Measurements from ENCODE around the gene SPDL1. TPM values are rescaled to one million over a fixed set of nuclear protein-coding genes. Genes with fewer than 3 reads are reported as not detected.
A peak's percentile ranks its signal among the peaks of the same experiment; 100 is the strongest.
"Not testable (repeated sequence)": the region's sequence is repeated elsewhere in the genome, so short reads cannot be mapped to it uniquely, and the experiment has no call there.

SPDL1 gene
- total RNA-seq, 2 experiments from 2014 or later: 35.0 to 37.4 TPM

DNA sequence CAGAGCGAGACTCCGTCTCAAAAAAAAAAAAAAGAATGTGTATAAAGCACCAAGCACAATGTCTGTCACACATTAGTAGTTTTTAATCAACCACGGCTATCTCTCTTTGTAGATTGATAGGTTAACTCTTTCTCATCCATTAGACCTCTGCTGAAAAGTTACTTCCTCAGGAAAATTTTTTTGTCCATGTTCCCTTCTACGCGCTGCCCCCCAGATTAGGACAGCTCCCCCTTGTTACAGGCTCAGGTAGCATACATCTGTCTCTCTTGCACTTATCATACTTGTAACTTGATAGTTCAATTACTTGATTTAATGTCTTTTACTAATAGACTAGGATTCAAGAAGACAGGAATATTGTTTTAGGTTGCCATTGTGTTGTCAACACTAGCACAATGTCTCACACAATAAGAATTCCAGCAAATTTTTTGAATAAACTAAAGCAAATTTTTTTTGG lies 1.5 kb downstream of the SPDL1 start:
- H3K27me3 Mint-ChIP-seq: peaks cover 3% of the 10 kb centered on the region
- peaks cover 20% of the 10 kb centered on the region for H3K36me3 Mint-ChIP-seq
- peaks cover 20% of the 10 kb centered on the region for H3K4me1 Mint-ChIP-seq
- H3K4me3 Mint-ChIP-seq: peak overlapping the region; percentile 99
- POLR2A ChIA-PET: no interaction called here
- ATAC-seq (ENCODE audit: low read depth): no peak
- H3K27ac Mint-ChIP-seq: peak overlapping the region; percentile 73
- DNase-seq: no peak
- no peaks in the 10 kb centered on the region for H3K9me3 Mint-ChIP-seq

DNA sequence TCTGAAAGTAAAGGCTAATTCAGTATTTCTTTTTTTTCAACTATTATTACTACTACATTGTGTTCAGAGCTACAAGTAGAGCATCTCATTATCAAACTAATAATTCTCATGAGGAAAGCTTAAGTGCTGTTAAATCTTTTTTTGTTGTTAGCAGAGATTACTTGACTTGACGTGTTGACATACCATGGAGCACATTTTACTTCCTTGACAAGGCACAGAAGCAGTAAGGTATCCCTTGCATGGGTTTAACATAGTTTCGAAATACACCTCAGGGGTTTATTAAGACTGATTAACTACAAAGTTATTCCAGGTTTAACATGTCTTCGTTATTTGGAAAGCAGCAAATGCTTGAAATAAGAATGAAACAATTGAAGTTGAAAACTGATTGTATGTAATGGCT lies 7.0 kb downstream of the SPDL1 start:
- ATAC-seq (ENCODE audit: low read depth) (no peak), DNase-seq (no peak)
- H3K4me1 Mint-ChIP-seq: peaks cover 11% of the 10 kb centered on the region
- no peaks in the 10 kb centered on the region for H3K27me3 Mint-ChIP-seq
- POLR2A ChIA-PET: interaction anchor here (1.2 kb wide), 1 partner anchor 47 kb away, joined by 3 read pairs; no protein-coding TSS in a partner anchor
- H3K36me3 Mint-ChIP-seq: peaks cover 45% of the 10 kb centered on the region
- H3K4me3 Mint-ChIP-seq: no peak overlapping the region
- H3K9me3 Mint-ChIP-seq: no peaks in the 10 kb centered on the region
- H3K27ac Mint-ChIP-seq: no peak overlapping the region

DNA sequence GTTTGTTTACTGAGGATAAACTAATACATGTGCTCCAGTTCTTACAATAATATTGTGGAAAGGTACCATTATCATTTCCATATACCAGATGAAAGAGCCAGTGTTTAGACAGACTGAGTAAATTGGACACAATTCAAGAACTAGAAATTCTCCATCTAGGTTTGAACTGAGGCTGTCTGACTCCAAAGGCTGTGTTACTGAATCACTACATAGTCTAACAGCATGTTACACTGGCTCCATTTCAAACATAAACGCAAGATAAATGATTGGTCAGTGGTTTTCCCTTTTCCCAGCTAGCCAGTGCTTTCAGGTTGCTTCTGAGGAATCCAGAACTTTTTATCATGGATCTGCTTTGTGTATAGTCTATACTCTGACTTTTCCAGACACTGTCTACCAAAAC lies 8.1 kb downstream of the SPDL1 start:
- DNase-seq: no peak
- Mint-ChIP-seq H3K4me3 (no peak overlapping the region), H3K9me3 (no peaks in the 10 kb centered on the region), H3K4me1 (peaks cover 5% of the 10 kb centered on the region), H3K27ac (no peak overlapping the region), H3K27me3 (no peaks in the 10 kb centered on the region), H3K36me3 (peaks cover 41% of the 10 kb centered on the region)
- POLR2A ChIA-PET: interaction anchor here (1.2 kb wide), 1 partner anchor 8 kb away, joined by 3 read pairs; the partner anchor contains the start of gene SPDL1
- ATAC-seq (ENCODE audit: low read depth): no peak

DNA sequence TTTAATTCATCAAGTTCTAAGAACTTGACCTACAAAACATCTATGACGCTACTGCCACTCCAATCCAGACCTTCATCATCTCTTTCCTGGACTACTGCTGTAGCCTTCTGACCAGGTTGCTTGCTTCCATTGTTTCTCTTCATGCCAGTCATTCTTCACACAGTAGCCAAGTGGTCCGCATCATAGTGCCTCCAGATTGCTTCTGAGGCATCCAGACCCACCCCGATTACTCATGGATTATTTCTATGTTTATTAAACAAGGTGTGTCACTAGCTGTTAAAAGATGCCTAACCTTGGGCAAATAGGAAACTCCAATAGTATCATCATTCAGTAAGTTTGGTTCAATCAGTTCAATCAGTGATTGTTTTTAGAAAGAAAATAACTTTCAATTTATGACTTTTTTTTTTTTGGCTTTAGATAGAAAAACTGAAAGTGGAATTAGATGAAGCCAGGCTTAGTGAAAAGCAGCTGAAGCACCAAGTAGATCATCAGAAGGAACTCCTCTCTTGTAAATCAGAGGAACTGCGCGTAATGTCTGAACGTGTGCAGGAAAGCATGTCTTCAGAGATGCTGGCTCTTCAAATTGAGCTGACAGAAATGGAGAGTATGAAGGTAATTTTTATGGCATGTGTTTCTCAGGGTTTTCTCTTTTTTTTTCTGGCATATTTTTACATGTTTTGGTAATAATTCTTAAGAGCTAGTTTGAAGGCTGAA lies 9.5 kb downstream of the SPDL1 start:
- Mint-ChIP-seq H3K36me3 (peaks cover 51% of the 10 kb centered on the region), H3K4me1 (no peaks in the 10 kb centered on the region), H3K27ac (no peak overlapping the region), H3K4me3 (no peak overlapping the region), H3K9me3 (no peaks in the 10 kb centered on the region), H3K27me3 (no peaks in the 10 kb centered on the region)
- DNase-seq (no peak), ATAC-seq (ENCODE audit: low read depth) (no peak)
- POLR2A ChIA-PET: interaction anchor here (1.2 kb wide), 1 partner anchor 9 kb away, joined by 3 read pairs; the partner anchor contains the start of gene SPDL1

DNA sequence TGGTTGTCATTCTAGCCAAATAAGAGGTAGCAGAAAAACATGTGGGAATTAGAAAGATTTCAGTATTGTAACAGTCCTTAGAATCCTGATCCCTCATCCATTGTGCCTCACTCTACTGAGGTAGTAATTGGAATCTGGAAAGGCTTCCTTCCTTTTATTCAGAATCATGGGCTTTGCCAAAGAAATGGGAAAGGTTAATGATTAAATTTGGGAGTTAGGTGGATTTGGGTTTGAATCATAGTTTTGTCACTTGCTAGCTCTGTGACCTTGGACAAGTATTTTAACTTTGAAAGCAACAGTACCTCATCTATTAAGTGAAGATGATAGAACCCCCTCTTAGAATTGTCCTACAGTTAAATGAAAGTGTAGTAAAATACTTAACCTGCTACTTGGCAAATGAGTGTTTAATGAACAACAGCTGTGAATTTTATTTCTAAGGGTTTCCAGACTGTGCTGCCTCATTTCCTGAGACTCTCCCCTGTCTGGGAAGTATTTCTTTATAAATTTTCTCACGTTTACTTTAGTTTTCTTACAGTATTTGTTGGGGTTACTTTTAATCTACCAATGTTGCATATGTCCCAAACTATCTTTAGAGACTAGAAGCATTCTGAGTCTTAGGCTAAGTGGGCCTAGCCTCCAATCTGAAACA lies 11.7 kb downstream of the SPDL1 start:
- peaks cover 44% of the 10 kb centered on the region for H3K36me3 Mint-ChIP-seq
- DNase-seq (no peak), ATAC-seq (ENCODE audit: low read depth) (no peak)
- POLR2A ChIA-PET: interaction anchor here (1.3 kb wide), 1 partner anchor 12 kb away, joined by 9 read pairs; the partner anchor contains the start of gene SPDL1
- H3K9me3 Mint-ChIP-seq: no peaks in the 10 kb centered on the region
- no peak overlapping the region for H3K27ac Mint-ChIP-seq
- H3K4me1 Mint-ChIP-seq: no peaks in the 10 kb centered on the region
- no peak overlapping the region for H3K4me3 Mint-ChIP-seq
- no peaks in the 10 kb centered on the region for H3K27me3 Mint-ChIP-seq

DNA sequence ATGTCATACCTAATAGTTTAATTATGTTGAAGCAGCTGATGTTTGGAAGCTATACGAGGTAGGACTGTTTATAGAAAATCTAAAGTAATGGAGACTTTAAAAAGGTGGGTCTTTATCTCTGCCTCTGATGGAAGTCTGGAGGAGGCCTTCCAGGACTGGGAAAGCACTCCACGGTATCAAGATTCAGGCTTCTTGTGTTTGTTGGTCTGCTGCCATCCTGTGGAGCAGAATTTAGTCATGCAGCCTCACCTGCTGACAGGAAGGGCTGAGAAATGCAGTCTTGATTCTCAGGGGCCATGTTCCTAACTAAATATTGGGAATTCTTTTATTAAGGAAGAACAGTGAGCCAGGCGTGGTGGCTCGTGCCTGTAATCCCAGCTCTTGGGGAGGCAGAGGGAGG lies 15.9 kb downstream of the SPDL1 start:
- Mint-ChIP-seq H3K9me3 (no peaks in the 10 kb centered on the region), H3K4me1 (no peaks in the 10 kb centered on the region), H3K36me3 (peaks cover 36% of the 10 kb centered on the region), H3K27ac (no peak overlapping the region), H3K4me3 (no peak overlapping the region), H3K27me3 (no peaks in the 10 kb centered on the region)
- POLR2A ChIA-PET: no interaction called here
- DNase-seq: no peak
- no peak for ATAC-seq (ENCODE audit: low read depth)

DNA sequence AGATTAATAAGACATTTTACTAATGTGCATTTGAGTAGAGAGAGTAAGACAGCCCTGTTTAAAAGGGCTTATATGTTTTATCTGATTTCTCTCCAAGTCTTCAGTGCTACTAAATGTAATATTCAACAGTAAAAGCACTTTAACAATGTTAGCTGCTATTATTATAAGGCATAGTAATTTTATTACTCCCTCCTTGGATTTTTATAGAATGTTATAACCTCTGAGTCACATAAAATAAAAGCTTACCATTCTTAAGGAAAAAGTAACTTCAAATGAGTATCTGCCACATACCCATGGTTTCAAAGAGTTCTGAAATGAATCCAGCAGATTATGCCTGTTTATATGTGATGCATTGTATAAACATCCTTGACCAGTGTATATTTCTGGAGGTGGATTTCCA lies 19.0 kb downstream of the SPDL1 start:
- Mint-ChIP-seq H3K27me3 (peaks cover 10% of the 10 kb centered on the region), H3K36me3 (peaks cover 33% of the 10 kb centered on the region), H3K9me3 (no peaks in the 10 kb centered on the region), H3K4me3 (no peak overlapping the region), H3K27ac (no peak overlapping the region), H3K4me1 (no peaks in the 10 kb centered on the region)
- no peak for DNase-seq
- POLR2A ChIA-PET: no interaction called here
- no peak for ATAC-seq (ENCODE audit: low read depth)

DNA sequence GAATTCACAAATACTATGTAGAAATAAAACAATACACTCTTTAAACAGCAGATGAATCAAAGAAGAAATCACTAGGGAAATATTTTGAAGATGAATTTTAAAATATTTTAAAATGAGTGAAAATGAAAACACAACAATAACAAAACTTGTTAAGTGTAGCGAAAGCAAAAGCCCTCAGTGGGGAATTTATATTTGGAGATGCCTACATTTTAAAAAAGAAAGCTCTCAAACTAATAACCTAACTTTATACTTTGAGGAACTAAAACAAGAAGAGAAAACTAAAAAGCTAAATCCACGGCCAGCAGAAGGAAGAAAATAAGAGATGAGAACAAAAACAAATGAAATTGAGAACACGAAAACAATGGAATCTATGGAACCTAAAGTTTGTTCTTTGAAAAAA lies 22.7 kb downstream of the SPDL1 start:
- H3K4me1 Mint-ChIP-seq: no peaks in the 10 kb centered on the region
- H3K27me3 Mint-ChIP-seq: peaks cover 24% of the 10 kb centered on the region
- H3K9me3 Mint-ChIP-seq: peaks cover 4% of the 10 kb centered on the region
- H3K36me3 Mint-ChIP-seq: peaks cover 24% of the 10 kb centered on the region
- no peak overlapping the region for H3K27ac Mint-ChIP-seq
- no peak overlapping the region for H3K4me3 Mint-ChIP-seq
- POLR2A ChIA-PET: no interaction called here
- ATAC-seq (ENCODE audit: low read depth) (no peak), DNase-seq (no peak)

DNA sequence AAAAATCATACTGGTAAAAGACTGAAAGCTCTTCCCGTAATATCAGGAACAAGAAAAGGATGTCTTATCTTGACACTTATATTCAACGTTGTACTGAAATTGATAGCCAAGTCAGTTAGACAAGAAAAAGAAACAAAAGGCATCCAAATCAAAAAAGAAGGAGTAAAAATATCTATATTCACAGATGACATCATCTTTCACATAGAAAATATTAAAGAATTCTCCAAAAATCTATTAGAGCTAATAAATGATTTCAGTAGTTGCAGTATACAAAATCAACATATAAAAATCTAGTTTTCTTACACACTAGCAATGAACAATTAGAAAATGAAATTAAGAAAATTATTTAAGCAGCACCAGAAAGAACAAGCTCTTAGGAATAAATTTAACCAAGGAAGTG lies 24.3 kb downstream of the SPDL1 start:
- no peak overlapping the region for H3K4me3 Mint-ChIP-seq
- peaks cover 16% of the 10 kb centered on the region for H3K36me3 Mint-ChIP-seq
- H3K27ac Mint-ChIP-seq: no peak overlapping the region
- H3K4me1 Mint-ChIP-seq: no peaks in the 10 kb centered on the region
- POLR2A ChIA-PET: no interaction called here
- no peak for ATAC-seq (ENCODE audit: low read depth)
- DNase-seq: no peak
- peaks cover 4% of the 10 kb centered on the region for H3K9me3 Mint-ChIP-seq
- H3K27me3 Mint-ChIP-seq: peaks cover 37% of the 10 kb centered on the region

DNA sequence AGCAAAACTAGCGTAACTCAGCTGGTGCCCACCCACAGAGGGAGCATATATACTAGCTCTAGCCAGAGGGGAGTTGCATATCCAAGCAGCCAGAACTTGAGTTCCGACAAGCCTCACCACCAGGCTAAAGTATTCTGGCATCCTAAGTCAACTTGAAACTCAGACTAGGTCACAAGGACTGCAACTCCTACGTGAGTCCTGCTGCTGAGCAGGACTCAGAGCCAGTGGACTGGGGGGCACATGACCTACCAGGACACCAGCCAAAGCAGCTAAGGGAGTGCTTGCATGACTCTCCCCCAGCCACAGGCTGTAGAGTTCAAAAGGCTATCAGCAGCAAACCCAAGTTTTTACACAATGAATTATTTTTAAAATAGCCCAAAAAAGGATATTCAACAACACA lies 26.1 kb downstream of the SPDL1 start:
- POLR2A ChIA-PET: no interaction called here
- Mint-ChIP-seq H3K27me3 (peaks cover 46% of the 10 kb centered on the region), H3K36me3 (peaks cover 16% of the 10 kb centered on the region), H3K4me3 (no peak overlapping the region), H3K9me3 (peaks cover 4% of the 10 kb centered on the region), H3K27ac (no peak overlapping the region), H3K4me1 (no peaks in the 10 kb centered on the region)
- DNase-seq (no peak), ATAC-seq (ENCODE audit: low read depth) (no peak)

DNA sequence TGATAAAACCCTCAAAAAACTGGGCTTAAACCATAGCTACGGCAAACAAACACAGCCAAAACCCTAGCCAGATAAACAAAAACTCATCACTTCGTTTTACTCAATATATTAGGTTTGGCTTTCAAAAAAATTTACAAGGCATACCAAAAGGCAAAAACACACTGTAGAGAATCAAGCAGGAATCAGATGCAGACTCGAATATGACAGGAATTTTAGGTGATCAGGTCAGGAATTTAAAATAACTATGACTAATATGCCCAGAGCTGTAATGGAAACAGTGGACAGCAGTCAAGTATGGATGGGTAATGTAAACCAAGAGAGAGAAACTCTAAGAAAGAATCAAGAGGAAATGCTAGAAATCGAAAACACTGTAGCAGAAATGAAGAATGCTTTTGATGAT lies 27.0 kb downstream of the SPDL1 start:
- Mint-ChIP-seq H3K27me3 (peaks cover 48% of the 10 kb centered on the region), H3K27ac (no peak overlapping the region), H3K4me1 (no peaks in the 10 kb centered on the region), H3K9me3 (peaks cover 4% of the 10 kb centered on the region), H3K4me3 (no peak overlapping the region), H3K36me3 (peaks cover 12% of the 10 kb centered on the region)
- DNase-seq (no peak), ATAC-seq (ENCODE audit: low read depth) (no peak)
- POLR2A ChIA-PET: interaction anchor here (0.6 kb wide), 1 partner anchor 27 kb away, joined by 3 read pairs; no protein-coding TSS in a partner anchor

DNA sequence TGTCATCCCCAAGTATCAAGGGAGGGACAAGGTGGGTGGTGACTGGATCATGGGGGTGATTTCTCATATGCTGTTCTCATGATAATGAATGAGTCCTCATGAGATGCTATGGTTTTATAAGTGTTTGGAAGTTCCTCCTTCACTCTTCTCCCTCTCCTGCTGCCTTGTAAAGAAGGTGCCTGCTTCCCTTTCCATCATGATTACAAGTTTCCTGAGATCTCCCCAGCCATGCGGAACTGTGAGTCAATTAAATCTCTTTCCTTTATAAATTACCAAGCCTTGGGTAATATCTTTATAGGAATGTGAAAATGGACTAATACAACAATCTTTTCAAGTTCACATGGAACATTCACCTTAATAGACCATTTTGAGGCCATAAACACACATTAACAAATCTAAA lies 32.0 kb downstream of the SPDL1 start:
- Mint-ChIP-seq H3K27ac (no peak overlapping the region), H3K4me1 (no peaks in the 10 kb centered on the region), H3K36me3 (peaks cover 6% of the 10 kb centered on the region), H3K27me3 (peaks cover 52% of the 10 kb centered on the region), H3K9me3 (peaks cover 10% of the 10 kb centered on the region), H3K4me3 (no peak overlapping the region)
- POLR2A ChIA-PET: interaction anchor here (0.6 kb wide), 1 partner anchor 47 kb away, joined by 4 read pairs; no protein-coding TSS in a partner anchor
- DNase-seq (no peak), ATAC-seq (ENCODE audit: low read depth) (no peak)

DNA sequence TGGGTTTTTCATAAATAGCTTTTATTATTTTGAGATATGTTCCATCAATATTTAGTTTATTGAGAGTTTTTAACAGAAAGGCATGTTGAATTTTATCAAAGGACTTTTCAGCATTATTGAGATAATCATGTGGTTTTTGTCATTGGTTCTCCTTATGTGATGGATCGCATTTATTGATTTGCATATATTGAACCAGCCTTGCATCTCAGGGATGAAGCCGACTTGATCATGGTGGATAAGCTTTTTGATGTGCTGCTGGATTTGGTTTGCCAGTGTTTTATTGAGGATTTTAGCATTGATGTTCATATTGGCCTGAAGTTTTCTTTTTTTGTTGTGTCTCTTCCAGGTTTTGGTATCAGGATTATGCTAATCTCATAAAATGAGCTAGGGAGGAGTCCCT lies 40.7 kb downstream of the SPDL1 start:
- H3K4me1 Mint-ChIP-seq; H3K36me3 Mint-ChIP-seq; H3K9me3 Mint-ChIP-seq; DNase-seq; H3K27ac Mint-ChIP-seq; H3K4me3 Mint-ChIP-seq; ATAC-seq (ENCODE audit: low read depth); POLR2A ChIA-PET: not testable (repeated sequence)
- peaks cover 25% of the 10 kb centered on the region for H3K27me3 Mint-ChIP-seq

DNA sequence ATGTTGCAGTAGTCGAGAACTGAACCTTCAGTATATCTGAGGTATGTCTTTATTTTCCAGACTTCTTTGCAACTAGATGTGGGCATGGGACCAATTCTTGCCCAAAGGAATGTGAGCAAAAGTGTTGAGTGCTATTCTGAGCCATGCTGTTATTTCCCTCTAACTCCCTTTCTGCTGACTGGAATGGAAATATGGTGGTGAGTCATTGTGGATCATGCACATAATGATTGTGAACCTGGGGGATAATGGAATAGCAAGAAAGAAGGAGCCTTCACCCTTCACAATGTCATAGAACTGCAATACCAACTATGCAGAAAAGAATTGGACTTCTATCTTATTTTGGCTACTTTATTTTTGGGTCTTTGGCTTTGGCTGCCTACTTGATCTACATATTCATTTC lies 43.2 kb downstream of the SPDL1 start:
- no peak for ATAC-seq (ENCODE audit: low read depth)
- Mint-ChIP-seq H3K4me3 (no peak overlapping the region), H3K9me3 (peaks cover 8% of the 10 kb centered on the region), H3K27me3 (peaks cover 18% of the 10 kb centered on the region), H3K36me3 (peaks cover 3% of the 10 kb centered on the region), H3K27ac (no peak overlapping the region), H3K4me1 (peaks cover 7% of the 10 kb centered on the region)
- no peak for DNase-seq
- POLR2A ChIA-PET: no interaction called here
